ENCODE measurements around the gene SRPK2.

DNA sequence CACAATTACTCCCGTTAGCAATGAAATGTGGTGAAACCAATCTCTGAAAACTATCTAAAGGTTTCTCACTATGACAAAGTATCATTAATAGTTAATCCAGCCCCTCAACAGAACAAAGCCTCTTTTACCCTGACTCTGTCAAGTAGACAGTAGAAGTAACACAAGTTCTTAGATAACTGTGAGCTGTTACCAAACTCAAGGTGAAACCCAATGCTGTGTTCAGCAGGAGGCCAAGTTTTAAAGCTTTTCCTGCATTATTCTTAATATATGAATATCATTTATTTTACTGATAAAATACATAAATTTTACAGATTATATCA lies 109.1 kb downstream of the SRPK2 start:
- TF ChIP-seq GATA3 (IDR thresholded peaks at IDR 0.05; ENCODE audit: low read depth, low read length) (no peak), GATA2 (IDR thresholded peaks at IDR 0.05; ENCODE audit: low read depth, low read length) (no peak)
